ENCODE results near the gene AGR3.

The AGR3 gene

GRCh38 chr7:16826060-16826459 lies 55.7 kb downstream of the AGR3 start:
- DNase-seq = no peak

- DNase-seq = no peak
Observed at GRCh38 chr7:16822029-16822428, 59.8 kb downstream of the AGR3 start.

- no peak for DNase-seq
Observed at GRCh38 chr7:16818732-16819131, 63.1 kb downstream of the AGR3 start.

DNA sequence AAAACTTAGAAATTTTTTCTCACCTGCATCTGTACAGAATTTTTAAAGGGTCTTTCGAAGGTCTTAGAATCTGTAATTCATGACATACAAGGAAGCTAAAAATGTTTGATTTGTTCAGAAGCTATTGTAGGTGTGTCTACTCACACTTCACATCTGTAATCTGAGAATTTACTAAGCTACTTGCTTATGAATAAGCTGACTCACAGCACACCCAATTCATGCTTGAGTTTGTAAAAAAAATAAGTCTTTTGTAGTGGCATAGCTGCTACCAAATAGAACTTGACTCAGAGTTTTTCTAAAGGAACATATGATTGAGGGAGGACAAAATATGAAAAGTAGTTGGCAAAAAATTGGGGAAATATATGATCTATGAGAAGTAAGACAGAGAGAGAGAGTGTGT lies 64.2 kb downstream of the AGR3 start:
- no peak for DNase-seq

DNA sequence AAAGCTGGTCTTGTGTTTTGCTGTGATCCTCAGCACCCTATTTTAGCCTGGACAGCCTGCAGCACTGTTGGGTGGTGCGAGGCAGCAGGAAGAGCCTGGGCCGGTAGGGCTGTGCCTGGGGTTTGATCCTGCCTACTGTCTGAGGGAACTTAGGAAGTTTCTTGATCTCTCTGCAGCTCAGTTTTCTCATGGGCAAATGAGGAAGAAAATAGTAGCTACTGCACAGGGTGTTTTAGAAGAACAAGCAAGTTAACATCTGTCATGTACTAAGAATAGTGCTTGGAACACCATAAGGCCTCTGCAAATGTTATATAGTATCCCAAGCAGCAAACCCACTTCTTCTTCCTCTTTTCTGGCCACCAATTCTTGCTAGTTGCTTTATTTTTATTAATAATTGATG lies 65.0 kb downstream of the AGR3 start:
- DNase-seq = no peak

DNA sequence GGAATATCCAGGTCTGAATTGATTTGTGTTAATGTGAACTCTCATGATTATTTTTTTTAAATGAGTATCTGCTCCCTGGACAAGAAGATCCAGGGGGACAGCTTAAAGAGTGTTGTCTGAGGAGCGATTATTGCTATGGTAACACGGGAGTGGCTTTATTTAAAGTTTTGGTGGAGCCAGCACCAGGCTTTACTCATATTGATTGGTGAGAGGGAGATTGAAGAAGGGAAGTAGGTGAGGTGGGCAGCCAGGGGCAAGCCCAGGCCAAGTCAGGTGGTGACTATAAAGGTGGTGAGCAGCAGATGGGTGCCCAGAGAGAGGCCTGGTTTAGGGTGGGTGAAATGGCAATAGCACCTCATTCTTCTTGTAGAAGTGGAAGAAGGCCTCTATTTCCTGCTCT lies 66.8 kb downstream of the AGR3 start:
- no peak for DNase-seq

- DNase-seq = no peak
Observed at GRCh38 chr7:16813232-16813616, 68.6 kb downstream of the AGR3 start.

GRCh38 chr7:16812542-16813231 lies 69.1 kb downstream of the AGR3 start:
- DNase-seq = no peak

DNA sequence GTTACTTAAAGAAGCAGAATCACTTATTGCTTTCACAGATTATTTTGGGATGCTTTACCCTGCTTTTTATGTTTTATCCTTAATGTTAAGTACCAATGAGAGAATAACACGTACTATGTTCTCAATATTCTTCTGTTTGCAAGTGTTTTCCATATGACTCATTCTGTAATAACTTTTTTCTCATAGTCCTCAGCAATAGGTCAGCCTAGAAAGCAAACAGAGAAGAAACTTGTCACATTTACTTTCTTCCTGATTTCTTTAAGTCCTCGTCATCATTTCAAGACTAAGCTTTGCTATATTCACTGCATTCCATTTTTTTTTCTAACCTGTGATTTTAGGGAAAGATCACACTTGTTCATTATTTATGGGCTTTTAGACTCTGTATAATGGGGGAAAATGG lies 70.2 kb downstream of the AGR3 start:
- no peak for DNase-seq

DNA sequence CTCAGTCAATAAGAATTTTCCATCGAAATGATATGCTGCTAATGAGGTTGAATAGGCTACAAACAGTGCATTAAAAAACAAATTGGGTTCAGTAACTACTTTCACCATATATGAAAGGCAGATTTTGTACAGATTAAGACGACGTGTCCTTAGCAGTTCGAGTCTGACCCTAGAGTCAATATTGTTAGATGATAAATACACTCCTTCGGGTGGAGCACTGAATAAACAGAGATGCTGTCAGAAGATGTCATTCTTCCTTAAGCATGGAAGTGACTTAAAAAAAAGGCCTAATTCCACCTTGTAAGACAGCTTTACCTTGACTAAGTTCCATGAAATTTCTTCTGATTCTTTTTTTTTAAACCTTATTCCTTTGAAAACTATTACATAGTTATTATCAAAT lies 71.2 kb downstream of the AGR3 start:
- DNase-seq = no peak

GRCh38 chr7:16810112-16810511 lies 71.7 kb downstream of the AGR3 start:
- no peak for DNase-seq

All from T-helper 2 cell (primary cell).